Neural progenitor cell (in vitro differentiated cells): Measurements from ENCODE around the gene BHLHA9. TPM values are rescaled to one million over a fixed set of nuclear protein-coding genes. Genes with fewer than 3 reads are reported as not detected.
A peak's percentile ranks its signal among the peaks of the same experiment; 100 is the strongest.

Experiments used
- DNase-seq: peaks from one replicate; pipeline ENCODE4 v3.0.0-alpha.2; 2016; ENCODE audit warnings: low spot score
- H2AFZ ChIP-seq: fragments of 200-600 bp; sonication (generic); replicated peaks from 2 replicates; pipeline ENCODE4 v1.6.1; 2016; ENCODE audit warnings: antibody characterized with exemption
- H3F3A ChIP-seq: fragments of 200-600 bp; sonication (generic); 2 replicates; pipeline ENCODE4 v1.6.1; 2016; ENCODE audit warnings: antibody characterized with exemption, low read depth
- H3K27ac ChIP-seq: fragments of 200-600 bp; sonication (generic); 2 replicates; pipeline ENCODE4 v1.5.1; 2016; ENCODE audit warnings: mild to moderate bottlenecking
- H3K27me3 ChIP-seq: fragments of 200-600 bp; sonication (generic); 2 replicates; pipeline ENCODE4 v1.6.1; 2016; ENCODE audit warnings: mild to moderate bottlenecking, moderate library complexity
- H3K36me3 ChIP-seq: fragments of 200-600 bp; sonication (generic); 2 replicates; pipeline ENCODE4 v1.5.1; 2016
- H3K4me1 ChIP-seq: fragments of 200-600 bp; sonication (generic); 2 replicates; pipeline ENCODE4 v1.6.1; 2016; ENCODE audit warnings: mixed run types
- H3K4me2 ChIP-seq: fragments of 200-600 bp; sonication (generic); 2 replicates; pipeline ENCODE4 v1.6.1; 2016
- H3K4me3 ChIP-seq: fragments of 200-600 bp; sonication (generic); 2 replicates; pipeline ENCODE4 v1.5.1; 2016
- H3K79me2 ChIP-seq: fragments of 200-600 bp; sonication (generic); 2 replicates; pipeline ENCODE4 v1.6.1; 2016; ENCODE audit warnings: low read depth
- H3K9ac ChIP-seq: fragments of 200-600 bp; sonication (generic); 2 replicates; pipeline ENCODE4 v1.6.1; 2016
- H3K9me3 ChIP-seq: fragments of 200-600 bp; sonication (generic); 2 replicates; pipeline ENCODE4 v1.5.1; 2016; ENCODE audit warnings: low read depth
- H4K20me1 ChIP-seq: fragments of 200-600 bp; sonication (generic); 2 replicates; pipeline ENCODE4 v1.6.1; 2016; ENCODE audit warnings: low read depth
- H3K27ac Mint-ChIP-seq: 3 replicates; pipeline ENCODE4 v1.8.0; 2021; ENCODE audit warnings: mixed read lengths
- H3K27me3 Mint-ChIP-seq: 2 replicates; pipeline ENCODE4 v1.8.0; 2022; ENCODE audit warnings: low read depth, mild to moderate bottlenecking, inconsistent platforms, moderate library complexity, mixed read lengths; ENCODE audit not compliant: insufficient read depth
- H3K36me3 Mint-ChIP-seq: 3 replicates; pipeline ENCODE4 v1.8.0; 2021; ENCODE audit warnings: mixed read lengths
- H3K4me1 Mint-ChIP-seq: 3 replicates; pipeline ENCODE4 v1.8.0; 2021; ENCODE audit warnings: mixed read lengths
- H3K4me3 Mint-ChIP-seq: 3 replicates; pipeline ENCODE4 v1.8.0; 2021; ENCODE audit warnings: mild to moderate bottlenecking, moderate library complexity, mixed read lengths
- H3K9me3 Mint-ChIP-seq: 3 replicates; pipeline ENCODE4 v1.8.0; 2020; ENCODE audit warnings: mixed read lengths
- CTCF ChIP-seq: fragments of 200-600 bp; sonication (generic); IDR thresholded peaks from 2 replicates; pipeline ENCODE4 v1.5.1; 2017; ENCODE audit warnings: antibody characterized with exemption, mild to moderate bottlenecking
- EZH2 ChIP-seq: fragments of 200-600 bp; sonication (generic); IDR thresholded peaks from 2 replicates; pipeline ENCODE4 v1.6.1; 2017; ENCODE audit warnings: antibody characterized with exemption, mild to moderate bottlenecking, moderate library complexity
- EZH2phosphoT487 ChIP-seq: fragments of 200-600 bp; sonication (generic); IDR thresholded peaks from 2 replicates; pipeline ENCODE4 v1.6.1; 2017; ENCODE audit warnings: antibody characterized with exemption
- total RNA-seq: library from RNA; depleted of rRNA; stranded (reverse); fragments of >200 nt; gene quantifications from 2 replicates; pipeline ENCODE4 v1.2.3, GENCODE V29; 2015; ENCODE audit warnings: low replicate concordance

The BHLHA9 gene
- total RNA-seq, 1 donor from 2014 or later, result not detected

GRCh38 chr17:1274245-1274608, 4.0 kb downstream of the BHLHA9 start:
- H3K27me3 Mint-ChIP-seq, result peaks cover 21% of the 10 kb centered on the region
- Histone ChIP-seq H4K20me1 (no peaks in the 10 kb centered on the region), H3K9ac (no peak overlapping the region), H3K27ac (no peak overlapping the region), H3K4me1 (no peaks in the 10 kb centered on the region), H3K27me3 (no peaks in the 10 kb centered on the region), H3K4me2 (no peak overlapping the region), H3K79me2 (no peaks in the 10 kb centered on the region), H2AFZ (no peak overlapping the region), H3F3A (peaks cover under 1% of the 10 kb centered on the region), H3K36me3 (no peaks in the 10 kb centered on the region), H3K9me3 (no peaks in the 10 kb centered on the region), H3K4me3 (no peak overlapping the region)
- no peak for DNase-seq
- peaks cover 2% of the 10 kb centered on the region for H3K9me3 Mint-ChIP-seq
- no peaks in the 10 kb centered on the region for H3K36me3 Mint-ChIP-seq
- peak overlapping the region; percentile 24 for H3K4me3 Mint-ChIP-seq
- H3K4me1 Mint-ChIP-seq, result peaks cover 17% of the 10 kb centered on the region
- H3K27ac Mint-ChIP-seq, result no peak overlapping the region
- no peak for TF ChIP-seq EZH2
- TF ChIP-seq EZH2phosphoT487, result no peak
- no peak for TF ChIP-seq CTCF

GRCh38 chr17:1275205-1275961, 5.1 kb downstream of the BHLHA9 start:
- TF ChIP-seq EZH2 (no peak), EZH2phosphoT487 (no peak), CTCF (no peak)
- H3K79me2 ChIP-seq, result no peaks in the 10 kb centered on the region
- no peak for DNase-seq
- H3K9ac ChIP-seq, result no peak overlapping the region
- Mint-ChIP-seq H3K27me3 (peaks cover 21% of the 10 kb centered on the region), H3K9me3 (peaks cover 2% of the 10 kb centered on the region), H3K4me1 (peaks cover 25% of the 10 kb centered on the region), H3K36me3 (no peaks in the 10 kb centered on the region), H3K4me3 (peak overlapping the region; percentile 25), H3K27ac (peak overlapping the region; percentile 93)
- H3K4me2 ChIP-seq, result no peak overlapping the region
- no peak overlapping the region for H3K27ac ChIP-seq
- H3K36me3 ChIP-seq, result no peaks in the 10 kb centered on the region
- H3K27me3 ChIP-seq, result no peaks in the 10 kb centered on the region
- H3K4me3 ChIP-seq, result no peak overlapping the region
- H2AFZ ChIP-seq, result peak overlapping the region; percentile 65
- H3K4me1 ChIP-seq, result no peaks in the 10 kb centered on the region
- no peaks in the 10 kb centered on the region for H3K9me3 ChIP-seq
- H4K20me1 ChIP-seq, result no peaks in the 10 kb centered on the region
- H3F3A ChIP-seq, result no peaks in the 10 kb centered on the region

GRCh38 chr17:1275962-1276736, 5.9 kb downstream of the BHLHA9 start:
- Mint-ChIP-seq H3K27me3 (peaks cover 21% of the 10 kb centered on the region), H3K27ac (peak overlapping the region; percentile 25), H3K4me1 (peaks cover 30% of the 10 kb centered on the region), H3K4me3 (no peak overlapping the region), H3K9me3 (peaks cover 2% of the 10 kb centered on the region), H3K36me3 (no peaks in the 10 kb centered on the region)
- H3K4me1 ChIP-seq, result no peaks in the 10 kb centered on the region
- H3F3A ChIP-seq, result no peaks in the 10 kb centered on the region
- no peak overlapping the region for H3K4me3 ChIP-seq
- no peak overlapping the region for H3K27ac ChIP-seq
- H3K4me2 ChIP-seq, result no peak overlapping the region
- no peak for TF ChIP-seq EZH2phosphoT487
- TF ChIP-seq CTCF, result peak; percentile 91
- DNase-seq, result peak; percentile 89
- H2AFZ ChIP-seq, result peak overlapping the region; percentile 65
- no peaks in the 10 kb centered on the region for H3K36me3 ChIP-seq
- no peaks in the 10 kb centered on the region for H3K9me3 ChIP-seq
- H3K27me3 ChIP-seq, result no peaks in the 10 kb centered on the region
- H4K20me1 ChIP-seq, result no peaks in the 10 kb centered on the region
- no peak overlapping the region for H3K9ac ChIP-seq
- H3K79me2 ChIP-seq, result no peaks in the 10 kb centered on the region
